Central memory CD8-positive, alpha-beta T cell (primary cell): ENCODE data around the gene PPP6R3.
"Not testable (repeated sequence)": the region's sequence is repeated elsewhere in the genome, so short reads cannot be mapped to it uniquely, and the experiment has no call there.

Experiments
- ATAC-seq: fragments of 150-1000 bp; cut with Tn5 transposase; replicated peaks from 2 replicates; pipeline ENCODE4 v1.10.0; 2022; ENCODE audit warnings: mild to moderate bottlenecking, moderate FRiP score, moderate number of reproducible peaks; ENCODE audit not compliant: poor library complexity, severe bottlenecking; ENCODE audit errors: extremely low read depth
- DNase-seq, 2 donors: peaks; one replicate each; pipeline ENCODE4 v3.0.0; 2021; ENCODE audit warnings: low spot score in 2 of 2
- H3K27ac Mint-ChIP-seq: one replicate; pipeline ENCODE4 v1.8.0; 2022; ENCODE audit warnings: low read depth, mild to moderate bottlenecking, moderate library complexity, mixed read lengths
- H3K27me3 Mint-ChIP-seq: one replicate; pipeline ENCODE4 v1.8.0; 2022; ENCODE audit warnings: mixed read lengths
- H3K36me3 Mint-ChIP-seq: one replicate; pipeline ENCODE4 v1.8.0; 2022; ENCODE audit warnings: mild to moderate bottlenecking, moderate library complexity, mixed read lengths; ENCODE audit not compliant: insufficient read depth
- H3K4me1 Mint-ChIP-seq: one replicate; pipeline ENCODE4 v1.8.0; 2022; ENCODE audit warnings: mixed read lengths
- H3K4me3 Mint-ChIP-seq: one replicate; pipeline ENCODE4 v1.8.0; 2022; ENCODE audit warnings: mild to moderate bottlenecking, moderate library complexity, mixed read lengths
- H3K9me3 Mint-ChIP-seq: one replicate; pipeline ENCODE4 v1.8.0; 2022; ENCODE audit warnings: mixed read lengths

The PPP6R3 gene

DNA sequence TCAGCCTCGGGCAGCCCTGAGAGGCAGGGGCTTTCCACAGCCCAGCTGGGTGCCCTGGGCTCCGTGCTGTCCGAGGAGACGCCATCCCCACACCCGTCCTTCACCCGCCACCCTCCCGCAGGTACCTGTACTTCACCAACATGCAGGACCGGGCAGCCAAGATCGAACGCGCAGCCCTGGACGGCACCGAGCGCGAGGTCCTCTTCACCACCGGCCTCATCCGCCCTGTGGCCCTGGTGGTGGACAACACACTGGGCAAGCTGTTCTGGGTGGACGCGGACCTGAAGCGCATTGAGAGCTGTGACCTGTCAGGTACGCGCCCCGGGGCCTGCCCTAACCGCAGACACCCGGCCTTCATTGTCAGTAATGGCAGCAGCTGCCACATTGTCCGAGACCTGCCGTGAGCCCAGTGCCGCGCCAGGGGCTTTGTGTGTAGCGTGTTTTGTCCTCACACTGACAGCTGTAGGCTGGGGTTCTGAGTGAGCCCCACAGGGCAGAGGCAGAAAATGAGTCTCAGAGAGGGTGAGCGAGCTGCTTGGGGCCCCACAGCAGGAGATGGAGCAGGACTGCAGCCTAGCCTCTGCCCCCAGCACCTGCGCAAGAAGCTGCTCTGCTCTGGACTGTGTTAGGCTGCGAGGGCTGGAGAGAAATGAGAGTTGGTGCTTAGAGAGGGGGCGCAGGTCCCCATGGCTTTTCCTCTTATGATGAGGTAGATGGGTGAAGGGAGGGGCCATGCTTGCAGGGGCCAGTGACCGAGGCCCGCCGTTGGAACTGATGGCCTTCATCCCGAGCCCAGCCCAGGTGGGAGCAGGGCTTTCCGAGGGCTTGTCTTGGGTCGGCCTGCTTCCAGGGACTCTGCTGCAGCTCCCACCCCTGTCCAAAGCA, 35.3 kb upstream of the PPP6R3 start:
- H3K4me1 Mint-ChIP-seq = no peaks in the 10 kb centered on the region
- DNase-seq (no peak), ATAC-seq (no peak)
- no peaks in the 10 kb centered on the region for H3K36me3 Mint-ChIP-seq
- no peak overlapping the region for H3K27ac Mint-ChIP-seq
- H3K4me3 Mint-ChIP-seq = no peak overlapping the region
- no peaks in the 10 kb centered on the region for H3K27me3 Mint-ChIP-seq
- peaks cover 8% of the 10 kb centered on the region for H3K9me3 Mint-ChIP-seq

GRCh38 chr11:68425866-68426380, 34.6 kb upstream of the PPP6R3 start:
- no peak overlapping the region for H3K27ac Mint-ChIP-seq
- H3K36me3 Mint-ChIP-seq = no peaks in the 10 kb centered on the region
- no peak overlapping the region for H3K4me3 Mint-ChIP-seq
- peaks cover 8% of the 10 kb centered on the region for H3K9me3 Mint-ChIP-seq
- no peaks in the 10 kb centered on the region for H3K4me1 Mint-ChIP-seq
- DNase-seq = no peak
- H3K27me3 Mint-ChIP-seq = no peaks in the 10 kb centered on the region
- ATAC-seq = no peak

GRCh38 chr11:68429661-68430060, 30.9 kb upstream of the PPP6R3 start:
- Mint-ChIP-seq H3K27ac (no peak overlapping the region), H3K9me3 (peaks cover 8% of the 10 kb centered on the region), H3K36me3 (no peaks in the 10 kb centered on the region), H3K4me1 (no peaks in the 10 kb centered on the region), H3K4me3 (no peak overlapping the region), H3K27me3 (no peaks in the 10 kb centered on the region)
- no peak for DNase-seq
- no peak for ATAC-seq

- Mint-ChIP-seq H3K36me3 (peaks cover 2% of the 10 kb centered on the region), H3K9me3 (peaks cover 8% of the 10 kb centered on the region), H3K27me3 (no peaks in the 10 kb centered on the region), H3K4me3 (no peak overlapping the region), H3K27ac (no peak overlapping the region), H3K4me1 (no peaks in the 10 kb centered on the region)
- no peak for DNase-seq
- ATAC-seq = no peak
These were observed 30.2 kb upstream of the PPP6R3 start for GRCh38 chr11:68430384-68430783.

- DNase-seq = no peak
- Mint-ChIP-seq H3K4me3 (no peak overlapping the region), H3K36me3 (peaks cover 2% of the 10 kb centered on the region), H3K27me3 (no peaks in the 10 kb centered on the region), H3K4me1 (no peaks in the 10 kb centered on the region), H3K9me3 (peaks cover 8% of the 10 kb centered on the region), H3K27ac (no peak overlapping the region)
- no peak for ATAC-seq
These were observed 29.8 kb upstream of the PPP6R3 start for GRCh38 chr11:68430801-68431200.

DNA sequence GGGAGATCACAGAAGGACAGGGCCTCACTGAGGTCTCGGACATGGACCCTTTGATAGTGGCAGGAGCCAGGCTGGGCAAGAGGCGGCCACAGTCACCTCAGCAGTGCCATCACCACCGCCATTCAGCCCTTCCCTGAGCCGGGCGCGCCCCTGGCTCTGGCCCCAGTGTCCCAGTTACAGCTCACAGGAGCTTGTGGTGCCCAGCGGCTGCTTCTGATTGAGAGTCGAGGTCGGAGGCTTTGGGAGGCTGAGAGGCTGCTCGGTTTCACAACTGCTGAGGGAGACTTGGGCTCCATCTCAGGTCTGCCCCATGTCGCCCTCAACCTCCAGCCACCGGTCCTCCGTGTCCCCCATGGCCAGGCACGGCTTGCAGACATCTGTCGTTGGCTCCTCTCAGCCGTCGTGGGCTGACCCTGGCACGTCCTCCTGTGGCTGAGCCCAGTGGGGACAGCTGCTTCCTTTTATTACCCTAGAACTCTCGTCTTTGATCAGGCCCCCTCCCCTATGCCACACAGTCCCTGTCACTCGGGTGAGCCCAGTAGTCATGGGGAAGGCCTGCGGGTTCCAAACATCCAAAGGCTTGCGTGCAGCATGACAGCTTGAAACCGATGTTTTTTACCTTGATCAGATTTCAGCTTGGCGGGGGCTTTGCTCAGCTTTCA, 28.4 kb upstream of the PPP6R3 start:
- ATAC-seq (no peak), DNase-seq (no peak)
- H3K27me3 Mint-ChIP-seq = no peaks in the 10 kb centered on the region
- H3K4me3 Mint-ChIP-seq = no peak overlapping the region
- peaks cover 8% of the 10 kb centered on the region for H3K9me3 Mint-ChIP-seq
- H3K36me3 Mint-ChIP-seq = peaks cover 2% of the 10 kb centered on the region
- no peaks in the 10 kb centered on the region for H3K4me1 Mint-ChIP-seq
- H3K27ac Mint-ChIP-seq = no peak overlapping the region

DNA sequence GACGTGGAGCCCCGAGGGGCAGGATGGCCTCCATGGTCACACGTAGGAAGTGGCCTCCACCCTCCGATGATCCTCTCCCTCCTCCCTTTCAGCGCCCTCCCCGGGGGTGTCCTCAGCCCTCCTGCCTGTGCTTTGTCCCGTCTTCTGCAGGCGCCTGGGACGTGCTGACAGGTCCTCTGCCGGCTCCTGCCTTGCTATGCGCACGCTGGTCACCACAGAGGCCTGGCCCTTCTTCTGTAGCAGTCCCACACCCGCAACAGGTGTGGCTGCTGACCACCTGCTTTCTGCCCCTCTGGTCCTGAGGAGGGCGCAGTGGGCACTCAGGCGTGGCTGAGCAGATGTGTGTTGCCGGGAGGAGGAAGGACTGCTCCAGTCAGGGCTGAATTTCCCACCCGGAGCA, 27.7 kb upstream of the PPP6R3 start:
- Mint-ChIP-seq H3K4me3 (no peak overlapping the region), H3K9me3 (peaks cover 8% of the 10 kb centered on the region), H3K27ac (no peak overlapping the region), H3K4me1 (no peaks in the 10 kb centered on the region), H3K27me3 (no peaks in the 10 kb centered on the region), H3K36me3 (peaks cover 2% of the 10 kb centered on the region)
- no peak for ATAC-seq
- no peak for DNase-seq

GRCh38 chr11:68433541-68433940, 27.0 kb upstream of the PPP6R3 start:
- ATAC-seq (no peak), DNase-seq (no peak)
- Mint-ChIP-seq H3K36me3 (peaks cover 2% of the 10 kb centered on the region), H3K9me3 (peaks cover 8% of the 10 kb centered on the region), H3K4me3 (no peak overlapping the region), H3K27me3 (no peaks in the 10 kb centered on the region), H3K4me1 (no peaks in the 10 kb centered on the region), H3K27ac (no peak overlapping the region)

GRCh38 chr11:68434159-68434558, 26.4 kb upstream of the PPP6R3 start:
- H3K27ac Mint-ChIP-seq, DNase-seq, ATAC-seq, H3K36me3 Mint-ChIP-seq, H3K4me1 Mint-ChIP-seq, H3K4me3 Mint-ChIP-seq, H3K27me3 Mint-ChIP-seq, H3K9me3 Mint-ChIP-seq: not testable (repeated sequence)

DNA sequence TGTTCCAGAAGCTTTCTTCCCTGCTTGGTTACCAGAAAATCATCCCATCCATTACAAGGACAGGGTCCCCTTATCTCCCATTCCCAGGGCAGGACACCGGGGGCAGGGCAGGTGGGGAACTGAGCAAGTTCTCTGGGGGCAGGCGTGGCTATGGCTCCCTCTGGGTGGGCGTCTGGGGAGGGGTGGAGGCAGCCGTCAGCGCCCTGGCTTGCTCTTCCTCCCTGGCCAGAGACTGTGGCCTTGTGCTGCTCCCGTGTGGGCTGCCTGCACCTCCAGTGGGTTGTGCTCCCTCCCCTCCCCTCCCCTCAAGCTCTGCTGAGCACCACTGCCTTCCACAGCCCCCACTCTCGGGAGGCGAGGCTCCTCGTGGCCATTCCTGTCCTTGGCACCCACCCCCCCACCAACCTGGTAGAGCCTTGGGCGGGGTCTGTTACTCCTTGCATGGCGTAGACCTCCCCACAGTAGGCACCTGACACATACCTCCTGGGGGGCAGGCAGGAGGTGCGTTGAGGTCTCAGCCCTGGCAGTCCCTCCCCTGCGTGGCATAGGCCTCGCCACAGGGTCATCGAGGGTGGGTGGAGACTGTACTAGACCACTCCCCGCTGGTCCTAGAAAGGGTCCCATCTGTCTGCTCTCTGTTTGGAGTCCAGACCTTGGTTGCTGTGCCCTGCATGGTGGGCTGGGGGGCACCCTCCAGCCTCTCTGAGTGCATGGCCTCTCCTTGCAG, 24.2 kb upstream of the PPP6R3 start:
- Mint-ChIP-seq H3K27ac (no peak overlapping the region), H3K36me3 (peaks cover 2% of the 10 kb centered on the region), H3K27me3 (no peaks in the 10 kb centered on the region), H3K9me3 (no peaks in the 10 kb centered on the region), H3K4me3 (no peak overlapping the region), H3K4me1 (no peaks in the 10 kb centered on the region)
- DNase-seq = no peak
- ATAC-seq = no peak

DNA sequence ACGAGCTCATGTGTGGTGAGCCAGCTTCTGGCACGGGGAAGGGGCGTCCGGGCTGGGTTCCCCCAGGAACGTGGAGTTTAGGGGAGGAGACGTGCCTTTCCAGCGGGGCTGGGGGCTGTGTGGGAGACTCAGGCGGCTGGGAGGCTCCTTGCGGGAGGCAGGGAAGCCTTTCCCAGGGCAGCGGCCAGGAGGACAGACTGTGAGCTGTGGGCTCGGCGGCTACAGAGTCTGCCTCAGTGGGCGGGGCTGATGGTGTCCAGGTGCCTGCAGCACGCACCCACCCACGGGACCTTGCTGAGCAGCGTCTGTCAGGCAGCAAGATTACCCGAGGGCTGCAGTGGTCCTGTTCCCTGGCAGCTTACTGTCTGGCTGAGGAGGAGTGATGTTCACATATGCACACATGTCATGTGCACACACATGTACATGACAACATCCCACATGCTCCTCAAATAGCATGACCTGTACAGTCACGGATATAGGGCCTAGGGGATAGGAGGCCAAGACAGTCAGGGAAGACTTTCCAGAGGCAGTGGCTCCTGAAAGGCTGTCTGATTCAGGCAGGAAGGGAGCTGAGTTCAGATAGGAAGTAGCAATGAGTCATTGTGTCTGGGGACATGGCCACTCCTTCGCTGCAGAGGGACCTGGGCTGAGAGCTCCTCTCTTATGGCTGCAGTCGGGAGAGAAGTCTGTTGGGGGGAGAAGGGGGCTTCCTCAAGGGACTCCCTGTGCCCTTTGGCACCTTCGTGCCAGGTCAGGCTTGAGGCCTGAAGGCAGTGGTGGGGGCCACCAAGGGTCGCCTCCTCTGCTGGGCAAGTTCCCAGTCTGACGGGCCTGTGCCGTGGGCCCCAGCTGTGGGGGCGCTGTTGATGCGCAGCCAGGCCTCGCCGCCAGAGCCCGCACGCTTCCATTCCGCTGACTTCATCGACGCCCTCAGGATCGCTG, 23.3 kb upstream of the PPP6R3 start:
- Mint-ChIP-seq H3K9me3 (no peaks in the 10 kb centered on the region), H3K4me1 (no peaks in the 10 kb centered on the region), H3K4me3 (no peak overlapping the region), H3K36me3 (peaks cover 2% of the 10 kb centered on the region), H3K27ac (no peak overlapping the region), H3K27me3 (no peaks in the 10 kb centered on the region)
- DNase-seq = no peak
- ATAC-seq = no peak
